ENCODE results near the gene XRN1.
A peak's percentile ranks its signal among the peaks of the same experiment; 100 is the strongest.

The XRN1 gene, protein sequence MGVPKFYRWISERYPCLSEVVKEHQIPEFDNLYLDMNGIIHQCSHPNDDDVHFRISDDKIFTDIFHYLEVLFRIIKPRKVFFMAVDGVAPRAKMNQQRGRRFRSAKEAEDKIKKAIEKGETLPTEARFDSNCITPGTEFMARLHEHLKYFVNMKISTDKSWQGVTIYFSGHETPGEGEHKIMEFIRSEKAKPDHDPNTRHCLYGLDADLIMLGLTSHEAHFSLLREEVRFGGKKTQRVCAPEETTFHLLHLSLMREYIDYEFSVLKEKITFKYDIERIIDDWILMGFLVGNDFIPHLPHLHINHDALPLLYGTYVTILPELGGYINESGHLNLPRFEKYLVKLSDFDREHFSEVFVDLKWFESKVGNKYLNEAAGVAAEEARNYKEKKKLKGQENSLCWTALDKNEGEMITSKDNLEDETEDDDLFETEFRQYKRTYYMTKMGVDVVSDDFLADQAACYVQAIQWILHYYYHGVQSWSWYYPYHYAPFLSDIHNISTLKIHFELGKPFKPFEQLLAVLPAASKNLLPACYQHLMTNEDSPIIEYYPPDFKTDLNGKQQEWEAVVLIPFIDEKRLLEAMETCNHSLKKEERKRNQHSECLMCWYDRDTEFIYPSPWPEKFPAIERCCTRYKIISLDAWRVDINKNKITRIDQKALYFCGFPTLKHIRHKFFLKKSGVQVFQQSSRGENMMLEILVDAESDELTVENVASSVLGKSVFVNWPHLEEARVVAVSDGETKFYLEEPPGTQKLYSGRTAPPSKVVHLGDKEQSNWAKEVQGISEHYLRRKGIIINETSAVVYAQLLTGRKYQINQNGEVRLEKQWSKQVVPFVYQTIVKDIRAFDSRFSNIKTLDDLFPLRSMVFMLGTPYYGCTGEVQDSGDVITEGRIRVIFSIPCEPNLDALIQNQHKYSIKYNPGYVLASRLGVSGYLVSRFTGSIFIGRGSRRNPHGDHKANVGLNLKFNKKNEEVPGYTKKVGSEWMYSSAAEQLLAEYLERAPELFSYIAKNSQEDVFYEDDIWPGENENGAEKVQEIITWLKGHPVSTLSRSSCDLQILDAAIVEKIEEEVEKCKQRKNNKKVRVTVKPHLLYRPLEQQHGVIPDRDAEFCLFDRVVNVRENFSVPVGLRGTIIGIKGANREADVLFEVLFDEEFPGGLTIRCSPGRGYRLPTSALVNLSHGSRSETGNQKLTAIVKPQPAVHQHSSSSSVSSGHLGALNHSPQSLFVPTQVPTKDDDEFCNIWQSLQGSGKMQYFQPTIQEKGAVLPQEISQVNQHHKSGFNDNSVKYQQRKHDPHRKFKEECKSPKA (N-terminal part only)

DNA sequence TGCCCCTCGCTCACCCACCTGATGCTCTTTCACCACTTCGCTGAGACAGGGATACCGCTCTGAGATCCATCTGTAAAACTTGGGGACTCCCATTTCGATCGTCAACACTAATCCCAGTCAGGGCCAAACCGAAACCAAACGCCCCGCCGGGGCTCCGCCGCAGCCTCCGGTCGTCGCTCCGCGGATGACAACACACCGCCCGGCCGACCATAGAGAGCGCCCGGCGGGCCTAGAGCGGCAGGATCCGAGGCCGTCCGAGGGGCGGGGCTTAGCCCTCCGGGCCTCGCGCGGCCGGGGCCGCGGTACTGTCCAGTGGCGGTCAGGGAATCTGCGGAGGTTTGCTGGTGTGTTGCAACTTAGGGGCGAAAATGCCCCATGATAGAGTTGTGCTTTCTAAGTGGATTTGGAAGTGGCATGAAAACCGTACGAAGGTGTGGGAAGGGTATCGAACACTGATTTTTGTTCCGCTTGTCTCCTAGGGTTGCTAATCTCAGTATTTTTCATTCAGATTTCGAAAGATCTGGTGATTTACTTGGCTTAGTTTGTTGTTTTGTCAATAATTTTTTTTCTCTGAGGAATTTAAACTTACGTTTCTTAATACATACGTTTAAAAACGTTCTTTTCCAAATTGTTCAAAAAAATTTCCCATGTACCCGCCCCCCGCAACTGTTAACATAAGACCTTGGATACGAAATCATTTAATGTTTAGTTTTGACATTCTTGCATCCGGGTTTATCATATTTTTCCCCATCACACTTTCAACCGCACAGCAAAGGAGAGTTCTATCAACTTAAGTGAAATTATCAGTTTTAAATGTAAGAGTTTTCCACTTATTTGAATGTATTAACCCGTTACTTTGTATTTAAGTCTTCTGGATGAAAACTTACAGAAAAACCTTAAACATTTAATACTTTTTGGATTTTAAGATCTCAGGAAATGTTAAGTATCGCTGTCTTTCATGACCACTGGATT, at the start of gene XRN1:
Gene XRN1, minus strand, starts transcription at position 186 of the 972 bp plus-strand sequence. Its CDS starts 93 bp downstream, at position 93.
- no peaks in the 10 kb centered on the region for H3K27me3 ChIP-seq (ENCODE audit: control insufficient read depth, insufficient read depth, low read length)
- H3K9ac ChIP-seq (ENCODE audit: low read length): peak within 1 kb of the TSS; percentile 85
- H3K4me3 ChIP-seq (ENCODE audit: low read length): peak within 1 kb of the TSS; percentile 96
- peaks cover 5% of the 10 kb centered on the region for H3K4me1 ChIP-seq (ENCODE audit: control insufficient read depth, low read depth, low read length)
- peaks cover 3% of the 10 kb centered on the region for H3K36me3 ChIP-seq (ENCODE audit: control insufficient read depth, low read depth, low read length)
- H3K9me3 ChIP-seq (ENCODE audit: control insufficient read depth, low read depth, low read length): no peaks in the 10 kb centered on the region
- H3K27ac ChIP-seq (ENCODE audit: low read length): peak within 1 kb of the TSS; percentile 85

DNA sequence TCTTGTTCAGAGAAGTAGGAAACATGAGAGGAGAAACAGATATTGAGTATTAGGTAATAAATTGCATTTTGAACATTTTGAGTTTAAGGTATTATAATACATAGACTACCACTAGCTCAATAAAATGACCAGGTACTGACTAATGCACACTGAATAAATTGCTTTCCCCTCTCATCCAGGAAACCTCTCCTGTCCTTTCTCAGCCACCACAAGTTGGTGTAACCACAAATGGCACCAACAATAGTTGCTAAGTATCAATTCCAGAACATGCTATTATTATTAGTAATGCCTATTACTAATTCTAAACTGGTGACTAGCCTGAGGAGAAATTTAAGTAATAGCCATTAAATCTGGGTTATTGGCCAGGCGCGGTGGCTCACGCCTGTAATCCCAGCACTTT, 47.3 kb upstream of the XRN1 start:
- Histone ChIP-seq H3K27me3 (ENCODE audit: control insufficient read depth, insufficient read depth, low read length) (no peaks in the 10 kb centered on the region), H3K27ac (ENCODE audit: low read length) (no peak overlapping the region), H3K4me3 (ENCODE audit: low read length) (no peak overlapping the region), H3K4me1 (ENCODE audit: control insufficient read depth, low read depth, low read length) (no peaks in the 10 kb centered on the region), H3K9ac (ENCODE audit: low read length) (no peak overlapping the region), H3K9me3 (ENCODE audit: control insufficient read depth, low read depth, low read length) (no peaks in the 10 kb centered on the region), H3K36me3 (ENCODE audit: control insufficient read depth, low read depth, low read length) (peaks cover 38% of the 10 kb centered on the region)

DNA sequence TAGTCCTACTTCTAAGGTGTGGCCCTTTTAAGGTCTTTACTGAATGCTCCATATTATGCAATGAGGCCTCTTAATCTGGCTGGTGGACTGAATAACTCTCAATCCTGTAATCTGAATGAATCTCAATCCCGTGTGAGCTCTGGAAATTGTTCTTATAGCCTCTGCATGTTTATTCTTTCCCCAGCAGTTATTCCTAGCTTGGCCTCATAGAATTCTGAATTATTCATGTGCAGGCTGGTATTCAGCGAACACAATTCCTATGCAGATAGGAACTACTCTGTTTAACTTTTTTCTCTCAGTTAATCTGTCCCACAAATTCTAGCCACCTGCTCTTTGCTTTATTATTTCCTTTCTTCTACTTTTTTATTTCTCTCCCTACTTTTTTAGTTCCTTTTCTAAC, 44.3 kb upstream of the XRN1 start:
- Histone ChIP-seq H3K4me1 (ENCODE audit: control insufficient read depth, low read depth, low read length) (no peaks in the 10 kb centered on the region), H3K27me3 (ENCODE audit: control insufficient read depth, insufficient read depth, low read length) (no peaks in the 10 kb centered on the region), H3K36me3 (ENCODE audit: control insufficient read depth, low read depth, low read length) (peaks cover 37% of the 10 kb centered on the region), H3K27ac (ENCODE audit: low read length) (no peak overlapping the region), H3K9me3 (ENCODE audit: control insufficient read depth, low read depth, low read length) (no peaks in the 10 kb centered on the region), H3K4me3 (ENCODE audit: low read length) (no peak overlapping the region), H3K9ac (ENCODE audit: low read length) (no peak overlapping the region)

DNA sequence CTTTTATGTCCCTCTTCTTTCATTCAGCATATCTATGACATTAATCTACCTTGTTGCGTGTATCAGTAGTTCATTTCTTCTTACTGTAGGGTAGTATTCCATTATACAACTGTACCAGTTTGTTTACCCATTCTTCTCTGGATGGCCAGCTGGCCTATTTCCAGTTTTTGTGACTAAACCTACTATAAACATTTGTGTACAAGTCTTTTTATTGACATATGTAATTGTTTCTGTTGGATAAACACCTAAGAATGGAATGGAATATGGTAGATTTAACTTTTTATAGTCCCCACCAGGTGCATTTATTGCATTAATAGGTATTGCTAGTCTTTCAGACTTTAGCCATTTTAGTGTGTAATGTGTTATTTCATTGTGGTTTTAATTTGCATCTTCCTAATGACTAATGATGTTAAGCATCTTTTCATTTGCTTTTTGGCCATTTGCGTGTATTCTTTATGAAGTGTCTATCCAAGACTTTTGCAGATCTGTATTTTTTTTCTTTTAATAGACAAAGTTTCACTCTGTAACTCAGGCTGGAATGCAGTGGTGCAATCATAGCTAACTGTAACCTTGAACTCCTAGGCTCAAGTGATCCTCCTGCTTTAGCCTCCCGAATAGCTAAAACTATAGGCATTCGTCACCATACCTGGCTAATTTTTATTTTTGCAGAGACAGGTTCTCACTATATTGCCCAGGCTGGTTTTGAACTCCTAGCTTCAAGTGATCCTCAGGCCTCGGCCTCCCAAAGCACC, 41.9 kb upstream of the XRN1 start:
- H3K9me3 ChIP-seq (ENCODE audit: control insufficient read depth, low read depth, low read length): no peaks in the 10 kb centered on the region
- H3K36me3 ChIP-seq (ENCODE audit: control insufficient read depth, low read depth, low read length): peaks cover 30% of the 10 kb centered on the region
- H3K27ac ChIP-seq (ENCODE audit: low read length): no peak overlapping the region
- H3K4me1 ChIP-seq (ENCODE audit: control insufficient read depth, low read depth, low read length): no peaks in the 10 kb centered on the region
- no peaks in the 10 kb centered on the region for H3K27me3 ChIP-seq (ENCODE audit: control insufficient read depth, insufficient read depth, low read length)
- no peak overlapping the region for H3K4me3 ChIP-seq (ENCODE audit: low read length)
- H3K9ac ChIP-seq (ENCODE audit: low read length): no peak overlapping the region

DNA sequence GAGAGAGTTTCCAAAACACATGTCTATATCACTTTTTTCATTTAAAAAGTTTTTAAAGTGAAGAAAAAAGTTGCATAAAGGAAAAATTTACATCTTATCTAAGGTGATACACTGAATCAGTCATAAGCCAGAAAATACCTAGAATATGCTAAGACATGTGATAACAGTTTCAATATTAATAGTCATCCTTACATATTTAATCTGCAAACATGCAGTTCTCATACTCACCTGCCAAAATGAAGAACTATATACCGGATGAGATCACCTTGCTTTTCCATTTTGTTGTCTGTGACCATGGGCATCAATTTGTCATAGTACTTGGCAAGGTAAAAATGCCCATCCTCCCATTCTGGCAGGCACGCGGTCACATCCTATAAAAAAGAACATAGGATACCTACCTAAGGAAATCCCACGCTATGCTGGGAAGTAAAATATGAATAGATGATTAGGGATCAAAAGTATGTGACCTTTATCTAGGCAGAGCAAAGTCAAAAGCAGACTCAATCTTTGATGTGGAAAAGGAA, 37.1 kb upstream of the XRN1 start:
- Histone ChIP-seq H3K27ac (ENCODE audit: low read length) (no peak overlapping the region), H3K4me3 (ENCODE audit: low read length) (no peak overlapping the region), H3K9ac (ENCODE audit: low read length) (no peak overlapping the region), H3K27me3 (ENCODE audit: control insufficient read depth, insufficient read depth, low read length) (no peaks in the 10 kb centered on the region), H3K9me3 (ENCODE audit: control insufficient read depth, low read depth, low read length) (peaks cover 11% of the 10 kb centered on the region), H3K4me1 (ENCODE audit: control insufficient read depth, low read depth, low read length) (no peaks in the 10 kb centered on the region), H3K36me3 (ENCODE audit: control insufficient read depth, low read depth, low read length) (peaks cover 29% of the 10 kb centered on the region)

DNA sequence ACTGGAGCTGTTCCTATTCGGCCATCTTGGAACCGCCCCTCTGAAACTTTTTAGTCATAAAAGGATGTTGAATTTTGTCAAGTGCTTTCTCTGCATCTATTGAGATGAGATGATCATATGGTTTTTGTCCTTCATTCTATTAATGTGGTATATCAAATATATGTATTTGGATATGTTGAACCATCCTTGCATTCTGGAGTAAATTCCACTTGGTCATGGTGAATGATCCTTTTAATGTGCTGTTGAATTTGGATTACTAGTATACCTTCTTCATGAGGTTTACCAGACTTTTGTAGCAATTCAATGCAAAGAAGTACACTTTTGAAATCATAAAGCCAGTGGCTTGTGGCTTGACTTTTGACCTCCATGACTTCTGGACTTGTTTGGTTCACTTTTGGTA, 33.4 kb upstream of the XRN1 start:
- H3K4me1 ChIP-seq (ENCODE audit: control insufficient read depth, low read depth, low read length): no peaks in the 10 kb centered on the region
- H3K36me3 ChIP-seq (ENCODE audit: control insufficient read depth, low read depth, low read length): peaks cover 17% of the 10 kb centered on the region
- H3K27ac ChIP-seq (ENCODE audit: low read length): no peak overlapping the region
- no peak overlapping the region for H3K9ac ChIP-seq (ENCODE audit: low read length)
- no peak overlapping the region for H3K4me3 ChIP-seq (ENCODE audit: low read length)
- H3K27me3 ChIP-seq (ENCODE audit: control insufficient read depth, insufficient read depth, low read length): no peaks in the 10 kb centered on the region
- H3K9me3 ChIP-seq (ENCODE audit: control insufficient read depth, low read depth, low read length): peaks cover 11% of the 10 kb centered on the region

DNA sequence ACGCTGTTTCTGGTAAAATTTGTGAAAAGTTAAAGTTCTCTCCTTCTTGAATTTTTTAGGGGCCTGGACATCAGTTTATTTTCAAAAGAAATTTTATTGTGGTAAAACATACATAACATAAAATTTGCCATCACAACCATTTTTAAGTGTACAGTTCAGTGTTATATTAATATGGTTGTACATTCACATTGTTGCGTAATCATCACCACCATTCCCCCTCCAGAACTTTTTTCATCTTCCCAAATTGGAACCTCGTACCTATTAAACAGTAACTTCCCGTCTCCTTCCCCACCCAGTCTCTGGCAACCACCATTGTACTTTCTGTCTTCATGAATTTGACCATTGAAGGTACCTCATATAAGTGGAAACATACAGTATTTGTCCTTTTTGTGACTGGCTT, 23.0 kb upstream of the XRN1 start:
- Histone ChIP-seq H3K4me1 (ENCODE audit: control insufficient read depth, low read depth, low read length) (no peaks in the 10 kb centered on the region), H3K36me3 (ENCODE audit: control insufficient read depth, low read depth, low read length) (no peaks in the 10 kb centered on the region), H3K27me3 (ENCODE audit: control insufficient read depth, insufficient read depth, low read length) (no peaks in the 10 kb centered on the region), H3K9me3 (ENCODE audit: control insufficient read depth, low read depth, low read length) (no peaks in the 10 kb centered on the region), H3K4me3 (ENCODE audit: low read length) (no peak overlapping the region), H3K9ac (ENCODE audit: low read length) (no peak overlapping the region), H3K27ac (ENCODE audit: low read length) (no peak overlapping the region)

DNA sequence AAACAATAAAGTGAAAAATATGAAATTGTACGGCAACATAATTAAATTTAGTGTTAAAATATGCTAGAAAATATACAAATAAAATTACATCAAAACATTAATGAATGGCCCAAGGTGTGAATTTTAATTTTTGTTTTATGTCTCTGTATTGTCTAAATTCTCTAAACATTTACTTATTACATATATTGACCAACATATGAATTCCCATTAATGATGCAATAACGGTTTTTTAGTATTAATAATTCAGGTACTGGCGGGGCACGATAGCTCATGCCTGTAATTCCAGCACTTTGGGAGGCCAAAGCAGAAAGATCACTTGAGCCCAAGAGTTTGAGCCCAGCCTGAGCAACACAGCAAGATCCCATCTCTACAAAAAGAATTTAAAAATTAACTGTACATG, 20.6 kb upstream of the XRN1 start:
- Histone ChIP-seq H3K4me1 (ENCODE audit: control insufficient read depth, low read depth, low read length) (no peaks in the 10 kb centered on the region), H3K27ac (ENCODE audit: low read length) (no peak overlapping the region), H3K9ac (ENCODE audit: low read length) (no peak overlapping the region), H3K36me3 (ENCODE audit: control insufficient read depth, low read depth, low read length) (no peaks in the 10 kb centered on the region), H3K9me3 (ENCODE audit: control insufficient read depth, low read depth, low read length) (no peaks in the 10 kb centered on the region), H3K27me3 (ENCODE audit: control insufficient read depth, insufficient read depth, low read length) (no peaks in the 10 kb centered on the region), H3K4me3 (ENCODE audit: low read length) (no peak overlapping the region)

DNA sequence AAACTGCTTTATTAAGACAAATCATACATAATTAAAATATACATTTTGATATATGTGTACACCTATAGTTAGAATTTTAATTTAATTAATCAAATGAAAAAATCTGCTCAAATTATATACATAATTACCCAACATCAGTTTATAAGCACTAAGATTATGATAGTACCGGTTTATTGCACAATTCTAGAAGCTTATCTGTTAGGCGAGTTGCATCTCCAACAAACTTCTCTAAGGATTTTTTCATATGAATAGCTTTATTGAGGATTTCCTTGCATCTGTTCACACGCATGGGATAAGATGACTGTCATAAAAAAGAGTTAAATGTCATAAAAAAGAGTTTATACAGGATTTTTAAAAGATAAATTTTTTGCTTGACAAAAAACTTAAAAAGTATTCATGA, 19.9 kb upstream of the XRN1 start:
- Histone ChIP-seq H3K9me3 (ENCODE audit: control insufficient read depth, low read depth, low read length) (no peaks in the 10 kb centered on the region), H3K4me1 (ENCODE audit: control insufficient read depth, low read depth, low read length) (no peaks in the 10 kb centered on the region), H3K27me3 (ENCODE audit: control insufficient read depth, insufficient read depth, low read length) (no peaks in the 10 kb centered on the region), H3K4me3 (ENCODE audit: low read length) (no peak overlapping the region), H3K9ac (ENCODE audit: low read length) (no peak overlapping the region), H3K36me3 (ENCODE audit: control insufficient read depth, low read depth, low read length) (no peaks in the 10 kb centered on the region), H3K27ac (ENCODE audit: low read length) (no peak overlapping the region)

DNA sequence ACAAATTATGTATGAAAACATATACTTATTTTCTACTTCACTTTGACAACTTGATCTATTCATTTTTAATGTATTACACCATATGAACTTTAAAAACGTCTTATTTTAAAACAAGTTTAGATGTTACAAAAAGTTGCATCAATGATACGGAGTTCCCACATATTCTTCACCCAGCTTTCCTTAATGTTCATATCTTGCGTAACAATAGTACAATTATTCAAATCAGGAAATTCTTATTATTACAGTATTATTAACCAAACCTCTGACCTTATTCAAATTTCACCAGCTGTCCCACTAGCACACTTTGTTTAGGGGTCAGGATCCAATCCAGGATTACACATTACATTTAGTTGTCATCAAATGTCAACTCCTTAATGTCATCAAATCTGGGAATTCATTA, 12.9 kb upstream of the XRN1 start:
- Histone ChIP-seq H3K27me3 (ENCODE audit: control insufficient read depth, insufficient read depth, low read length) (no peaks in the 10 kb centered on the region), H3K36me3 (ENCODE audit: control insufficient read depth, low read depth, low read length) (peaks cover 4% of the 10 kb centered on the region), H3K4me3 (ENCODE audit: low read length) (no peak overlapping the region), H3K9ac (ENCODE audit: low read length) (no peak overlapping the region), H3K9me3 (ENCODE audit: control insufficient read depth, low read depth, low read length) (no peaks in the 10 kb centered on the region), H3K4me1 (ENCODE audit: control insufficient read depth, low read depth, low read length) (no peaks in the 10 kb centered on the region), H3K27ac (ENCODE audit: low read length) (no peak overlapping the region)

Measured in iPS-18a (cell line).